Stomach (tissue), 19 donors: Measurements from ENCODE around the gene GPX5. TPM values are rescaled to one million over a fixed set of nuclear protein-coding genes. Genes with fewer than 3 reads are reported as not detected.

ENCODE experiments used
- DNase-seq, 2 donors: peaks; one replicate each; pipeline versions ENCODE4 v3.0.0 to v3.0.0-alpha.2; 2013 to 2019
- H3K27ac ChIP-seq, 5 donors: fragments of 200-600 bp in 4 of 5; sonication (generic) in 4 of 5; one replicate each; pipeline ENCODE4 v1.5.1; 2013 to 2019; ENCODE audit warnings: mild to moderate bottlenecking in 1 of 5, moderate library complexity in 1 of 5
- H3K27me3 ChIP-seq, 3 donors: fragments of 200-600 bp; sonication (generic); one replicate each; pipeline ENCODE4 v1.5.1; 2017 to 2019; ENCODE audit warnings: mixed run types in 1 of 3
- H3K36me3 ChIP-seq, 4 donors: fragments of 200-600 bp; sonication (generic); 1 replicate in 3 of 4; 2 replicates in 1 of 4; pipeline ENCODE4 v1.5.1; 2016 to 2019
- H3K4me1 ChIP-seq, 4 donors: fragments of 200-600 bp; sonication (generic); one replicate each; pipeline ENCODE4 v1.5.1; 2016 to 2019
- H3K4me3 ChIP-seq, 4 donors: fragments of 200-600 bp; sonication (generic) in 3 of 4; one replicate each; pipeline ENCODE4 v1.5.1; 2016 to 2019; ENCODE audit warnings: mild to moderate bottlenecking in 1 of 4
- H3K9me3 ChIP-seq, 4 donors: fragments of 200-600 bp; sonication (generic); one replicate each; pipeline ENCODE4 v1.5.1; 2016 to 2019
- CTCF ChIP-seq, 7 experiments: fragments of 450-650 bp in 4 of 7; fragments of 200-600 bp in 3 of 7; sonication (generic) in 3 of 7; IDR thresholded peaks; one replicate each; pipeline ENCODE4 v1.5.1; 2016 to 2019; ENCODE audit warnings: antibody characterized with exemption in 7 of 7, control low read depth in 2 of 7, mild to moderate bottlenecking in 1 of 7
- EP300 ChIP-seq: sonication (generic); formaldehyde crosslinking; IDR thresholded peaks from one replicate; pipeline ENCODE4 v1.6.1; 2017; ENCODE audit warnings: antibody characterized with exemption
- POLR2A ChIP-seq, 4 donors: fragments of 450-650 bp; IDR thresholded peaks; one replicate each; pipeline ENCODE4 v1.6.1; 2016; ENCODE audit warnings: antibody characterized with exemption in 4 of 4, control low read depth in 2 of 4, mild to moderate bottlenecking in 1 of 4, moderate library complexity in 1 of 4
- POLR2AphosphoS5 ChIP-seq, 3 donors: sonication (generic); formaldehyde crosslinking; IDR thresholded peaks; one replicate each; pipeline ENCODE4 v1.6.1; 2016; ENCODE audit warnings: antibody characterized with exemption in 3 of 3
- WGBS, 5 donors: extraction: QIAGEN DNeasy Blood & Tissue Kit in 3 of 5; methylation state at CpG; one replicate each; pipeline versions ENCODE4 v1.1.5 to v1.1.7; 2013 to 2018; 5-methylcytosine and 5-hydroxymethylcytosine counted together
- intact Hi-C: fragments of 100-400 bp; cut with DNase I; formaldehyde crosslinking; loops from one replicate; pipeline ENCODE4 v1.15.1; 2023; ENCODE audit warnings: low total_unique reads
- long read RNA-seq, 10 donors: transcript quantifications; one replicate each; lab custom pipeline, GENCODE V29; 2026
- polyA plus RNA-seq, 3 donors: library from polyadenylated mRNA; stranded (reverse); fragments of 200-250 nt; gene quantifications; one replicate each; pipeline ENCODE4 v1.2.3, GENCODE V29; 2013
- total RNA-seq, 5 donors: library from RNA; depleted of rRNA; stranded (reverse); fragments of >200 nt; gene quantifications; one replicate each; pipeline versions ENCODE4 v1.1.0 to v1.2.3, GENCODE V29; 2014 to 2016
- donor health status: healthy with polysubstance abuse.
- donor health status: Bipolar disorder and iron deficiency.
- donor health status: healthy.

The GPX5 gene, protein sequence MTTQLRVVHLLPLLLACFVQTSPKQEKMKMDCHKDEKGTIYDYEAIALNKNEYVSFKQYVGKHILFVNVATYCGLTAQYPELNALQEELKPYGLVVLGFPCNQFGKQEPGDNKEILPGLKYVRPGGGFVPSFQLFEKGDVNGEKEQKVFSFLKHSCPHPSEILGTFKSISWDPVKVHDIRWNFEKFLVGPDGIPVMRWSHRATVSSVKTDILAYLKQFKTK
- total RNA-seq (not detected), polyA plus RNA-seq (not detected)
- long read RNA-seq, donor 1, result 0 reads
- long read RNA-seq, donor 2, result 0 reads
- long read RNA-seq, donor 3, result 0 reads
- long read RNA-seq, donor 4, result 0 reads
- long read RNA-seq, donor 5, result 0 reads
- long read RNA-seq, donor 6, result 0 reads
- long read RNA-seq, donor 7, result 0 reads
- long read RNA-seq, donor 8, result 0 reads
- long read RNA-seq, donor 9, result 0 reads
- long read RNA-seq, donor 10, result 0 reads

DNA sequence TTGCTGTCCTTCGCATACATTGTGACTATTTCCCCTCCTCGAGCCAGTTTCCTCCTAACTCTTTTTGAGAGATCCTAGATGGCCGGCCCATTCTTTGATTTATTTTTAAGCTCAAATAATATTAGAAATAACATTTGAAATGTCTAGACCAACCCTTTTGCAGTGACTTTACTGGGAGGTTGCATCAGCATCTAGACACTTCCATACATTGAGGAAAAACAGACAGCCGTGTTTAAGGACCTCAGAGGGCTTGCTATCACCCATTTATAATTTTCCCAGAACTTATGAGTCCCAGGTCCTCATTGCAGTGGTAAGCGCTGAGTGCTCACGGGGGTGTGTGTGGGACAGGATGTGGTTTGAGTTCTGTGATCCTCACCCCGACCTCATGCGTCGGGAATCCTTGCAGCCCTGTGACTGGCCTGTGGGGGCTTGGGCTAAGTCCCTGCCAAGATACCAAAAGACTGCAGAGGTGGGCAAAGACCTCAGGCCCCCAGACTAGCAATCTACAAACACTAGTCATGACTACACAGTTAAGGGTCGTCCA is at the start of gene GPX5:
TSS of gene GPX5 (plus strand) at position 386 of the 544 bp plus-strand sequence. CDS start at position 519, 133 bp downstream.
- H3K27me3 ChIP-seq, result peaks cover 0 to 29% (median 4%) of the 10 kb centered on the region in 3 donors
- H3K36me3 ChIP-seq, result no peaks in the 10 kb centered on the region
- no peaks in the 10 kb centered on the region for H3K4me1 ChIP-seq
- TF ChIP-seq POLR2A (IDR thresholded peaks at IDR 0.05) (no peak), CTCF (IDR thresholded peaks at IDR 0.05) (no peak), EP300 (no peak), POLR2AphosphoS5 (IDR thresholded peaks at IDR 0.05) (no peak)
- H3K27ac ChIP-seq, result no peak within 1 kb of the TSS
- peak in 1 of 2 donors; percentile 10 for DNase-seq
- WGBS, 5 donors, result 60 to 70% (median 68%) methylated on average over 10 of the region's 10 CpGs
- H3K9me3 ChIP-seq, result no peaks in the 10 kb centered on the region
- intact Hi-C loops, result no loop called here
- H3K4me3 ChIP-seq, result no peak within 1 kb of the TSS

GRCh38 chr6:28478518-28478917 is 47.2 kb upstream of the GPX5 start:
- WGBS, 5 donors, result 46 to 62% (median 50%) methylated on average over 12 of the region's 12 CpGs
- intact Hi-C loops, result no loop called here
- H3K27me3 ChIP-seq, result peaks cover 0 to 81% (median 23%) of the 10 kb centered on the region in 3 donors

GRCh38 chr6:28480253-28480932 is 45.3 kb upstream of the GPX5 start:
- intact Hi-C loops, result no loop called here
- peaks cover 0 to 72% (median 11%) of the 10 kb centered on the region in 3 donors for H3K27me3 ChIP-seq
- TF ChIP-seq EP300, result no peak
- TF ChIP-seq POLR2AphosphoS5 (IDR thresholded peaks at IDR 0.05), result no peak
- no peak for TF ChIP-seq CTCF (IDR thresholded peaks at IDR 0.05)
- no peak for TF ChIP-seq POLR2A (IDR thresholded peaks at IDR 0.05)
- no peak overlapping the region for H3K4me3 ChIP-seq
- no peaks in the 10 kb centered on the region for H3K9me3 ChIP-seq
- 64 to 72% (median 67%) methylated on average over 9 of the region's 9 CpGs for WGBS, 5 donors
- H3K4me1 ChIP-seq, result no peaks in the 10 kb centered on the region
- no peak for DNase-seq
- H3K27ac ChIP-seq, result no peak overlapping the region
- no peaks in the 10 kb centered on the region for H3K36me3 ChIP-seq

More at GRCh38 chr6:28478518-28478917, 47.2 kb upstream of the GPX5 start:
- H3K4me3 ChIP-seq, result no peak overlapping the region
- no peaks in the 10 kb centered on the region for H3K9me3 ChIP-seq
- H3K27ac ChIP-seq, result no peak overlapping the region
- no peak for TF ChIP-seq POLR2A (IDR thresholded peaks at IDR 0.05)
- TF ChIP-seq POLR2AphosphoS5 (IDR thresholded peaks at IDR 0.05), result no peak
- TF ChIP-seq EP300, result no peak
- no peak for TF ChIP-seq CTCF (IDR thresholded peaks at IDR 0.05)
- no peaks in the 10 kb centered on the region for H3K36me3 ChIP-seq
- DNase-seq, result no peak
- no peaks in the 10 kb centered on the region for H3K4me1 ChIP-seq

GRCh38 chr6:28485482-28485881 is 40.2 kb upstream of the GPX5 start:
- no peak for DNase-seq
- Histone ChIP-seq H3K36me3 (no peaks in the 10 kb centered on the region), H3K27me3 (peaks cover 0 to 74% (median 17%) of the 10 kb centered on the region in 3 donors), H3K4me1 (peaks cover 0 to 14% (median 6%) of the 10 kb centered on the region in 4 donors), H3K4me3 (no peak overlapping the region), H3K27ac (no peak overlapping the region), H3K9me3 (peaks cover 0 to 8% (median 4%) of the 10 kb centered on the region in 4 donors)
- 84 to 95% (median 92%) methylated on average over 3 of the region's 3 CpGs for WGBS, 5 donors
- intact Hi-C loops, result no loop called here
- no peak for TF ChIP-seq CTCF (IDR thresholded peaks at IDR 0.05)
- no peak for TF ChIP-seq POLR2A (IDR thresholded peaks at IDR 0.05)
- no peak for TF ChIP-seq EP300
- TF ChIP-seq POLR2AphosphoS5 (IDR thresholded peaks at IDR 0.05), result no peak
